ENCODE results near the gene OPCML.

Gene OPCML

DNA sequence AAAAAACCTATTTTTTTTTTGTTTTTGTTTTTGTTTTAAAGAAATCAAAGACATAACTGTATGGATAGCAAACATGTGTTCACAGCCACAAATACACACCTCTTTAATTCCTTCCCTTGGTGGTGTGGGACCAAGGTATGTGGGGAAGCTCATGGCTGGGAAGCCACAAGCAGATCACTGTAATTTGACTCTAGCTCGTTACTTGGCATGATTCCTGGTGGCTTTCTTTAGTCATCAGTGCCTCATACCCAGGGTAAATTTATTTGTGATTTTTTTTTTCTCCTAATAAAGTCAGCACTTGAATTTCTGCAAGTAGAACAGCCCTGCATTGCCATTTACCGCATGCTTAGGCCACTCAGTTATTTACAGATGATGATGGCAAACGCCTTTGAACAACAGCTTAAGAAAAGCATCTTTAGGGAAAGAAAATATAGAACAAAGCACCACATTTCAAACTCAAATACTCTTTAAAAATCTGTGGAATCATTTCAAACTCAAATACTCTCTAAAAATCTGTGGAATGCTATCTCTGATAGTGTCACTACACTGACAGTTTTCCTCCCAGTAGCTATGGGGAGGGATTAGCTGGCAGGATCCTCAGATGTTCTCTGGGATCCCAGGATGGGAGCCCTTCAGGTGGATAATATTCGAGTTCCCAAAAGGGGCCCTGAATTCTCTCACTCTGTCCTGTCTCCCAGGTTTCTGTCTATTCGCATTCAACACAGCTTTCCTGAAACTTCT lies 687.2 kb downstream of the OPCML start:
- ATAC-seq = no peak
- TF ChIP-seq ESRRG (CRISPR knock-in tag; IDR thresholded peaks at IDR 0.05) (no peak), PPARA (CRISPR knock-in tag; IDR thresholded peaks at IDR 0.05; ENCODE audit: borderline replicate concordance) (no peak), ZNF565 (CRISPR knock-in tag; conservative IDR thresholded peaks at IDR 0.05; ENCODE audit: low read depth) (no peak), ARNTL (CRISPR knock-in tag; IDR thresholded peaks at IDR 0.05; ENCODE audit: borderline replicate concordance, low read depth) (no peak), CSRNP3 (CRISPR knock-in tag; IDR thresholded peaks at IDR 0.05) (no peak), TOX (CRISPR knock-in tag; IDR thresholded peaks at IDR 0.05; ENCODE audit: borderline replicate concordance) (no peak), CSDC2 (CRISPR knock-in tag; IDR thresholded peaks at IDR 0.05) (no peak), POU6F1 (CRISPR knock-in tag; IDR thresholded peaks at IDR 0.05; ENCODE audit: borderline replicate concordance, low read depth) (no peak), ZNF70 (CRISPR knock-in tag; IDR thresholded peaks at IDR 0.05) (no peak), ISL1 (CRISPR knock-in tag; IDR thresholded peaks at IDR 0.05) (no peak)
- TF ChIP-seq, protein P1, sequence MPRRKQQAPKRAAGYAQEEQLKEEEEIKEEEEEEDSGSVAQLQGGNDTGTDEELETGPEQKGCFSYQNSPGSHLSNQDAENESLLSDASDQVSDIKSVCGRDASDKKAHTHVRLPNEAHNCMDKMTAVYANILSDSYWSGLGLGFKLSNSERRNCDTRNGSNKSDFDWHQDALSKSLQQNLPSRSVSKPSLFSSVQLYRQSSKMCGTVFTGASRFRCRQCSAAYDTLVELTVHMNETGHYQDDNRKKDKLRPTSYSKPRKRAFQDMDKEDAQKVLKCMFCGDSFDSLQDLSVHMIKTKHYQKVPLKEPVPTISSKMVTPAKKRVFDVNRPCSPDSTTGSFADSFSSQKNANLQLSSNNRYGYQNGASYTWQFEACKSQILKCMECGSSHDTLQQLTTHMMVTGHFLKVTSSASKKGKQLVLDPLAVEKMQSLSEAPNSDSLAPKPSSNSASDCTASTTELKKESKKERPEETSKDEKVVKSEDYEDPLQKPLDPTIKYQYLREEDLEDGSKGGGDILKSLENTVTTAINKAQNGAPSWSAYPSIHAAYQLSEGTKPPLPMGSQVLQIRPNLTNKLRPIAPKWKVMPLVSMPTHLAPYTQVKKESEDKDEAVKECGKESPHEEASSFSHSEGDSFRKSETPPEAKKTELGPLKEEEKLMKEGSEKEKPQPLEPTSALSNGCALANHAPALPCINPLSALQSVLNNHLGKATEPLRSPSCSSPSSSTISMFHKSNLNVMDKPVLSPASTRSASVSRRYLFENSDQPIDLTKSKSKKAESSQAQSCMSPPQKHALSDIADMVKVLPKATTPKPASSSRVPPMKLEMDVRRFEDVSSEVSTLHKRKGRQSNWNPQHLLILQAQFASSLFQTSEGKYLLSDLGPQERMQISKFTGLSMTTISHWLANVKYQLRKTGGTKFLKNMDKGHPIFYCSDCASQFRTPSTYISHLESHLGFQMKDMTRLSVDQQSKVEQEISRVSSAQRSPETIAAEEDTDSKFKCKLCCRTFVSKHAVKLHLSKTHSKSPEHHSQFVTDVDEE (CRISPR knock-in tag; IDR thresholded peaks at IDR 0.05) = no peak

GRCh38 chr11:132840660-132841059 lies 691.6 kb downstream of the OPCML start:
- ATAC-seq = no peak
- no peak for TF ChIP-seq ZNF565 (CRISPR knock-in tag; conservative IDR thresholded peaks at IDR 0.05; ENCODE audit: low read depth)
- TF ChIP-seq RARB (CRISPR knock-in tag; IDR thresholded peaks at IDR 0.05) = no peak
- TF ChIP-seq BACH2 (CRISPR knock-in tag; IDR thresholded peaks at IDR 0.05; ENCODE audit: borderline replicate concordance) = no peak
- no peak for TF ChIP-seq CSRNP3 (CRISPR knock-in tag; IDR thresholded peaks at IDR 0.05)
- no peak for TF ChIP-seq ZC3H10 (CRISPR knock-in tag; IDR thresholded peaks at IDR 0.05)
- no peak for TF ChIP-seq TCF4 (CRISPR knock-in tag; IDR thresholded peaks at IDR 0.05; ENCODE audit: borderline replicate concordance)
- TF ChIP-seq, protein P1 (CRISPR knock-in tag; IDR thresholded peaks at IDR 0.05) = no peak

DNA sequence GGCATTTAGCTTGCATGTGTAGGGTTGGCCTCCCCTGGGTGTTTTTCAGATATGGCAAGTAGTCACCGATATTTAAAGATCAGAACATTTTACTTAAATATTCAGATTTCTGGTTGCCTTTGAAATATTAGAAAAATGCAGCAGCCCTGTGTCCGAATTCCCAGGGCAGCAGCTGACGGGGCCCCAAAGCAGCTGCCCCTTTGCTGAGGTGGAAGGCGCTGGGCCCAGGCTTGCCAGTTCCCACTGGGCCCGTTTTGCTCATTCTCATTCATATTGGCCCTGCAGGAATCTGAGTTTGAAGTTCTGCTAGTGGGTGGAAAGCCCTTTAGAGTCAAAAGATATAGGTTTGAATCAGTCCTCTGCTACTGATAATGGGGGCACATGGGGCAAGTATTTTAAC lies 692.1 kb downstream of the OPCML start:
- no peak for TF ChIP-seq ZNF565 (CRISPR knock-in tag; conservative IDR thresholded peaks at IDR 0.05; ENCODE audit: low read depth)
- TF ChIP-seq ZFP30 (CRISPR knock-in tag; IDR thresholded peaks at IDR 0.05) = no peak
- no peak for ATAC-seq

Data from SK-N-SH treated with all-trans-retinoic acid at 6 μM for 48 hours (cell line).